Bone marrow (tissue), 2 donors: ENCODE measurements around the gene FAM131B.

Source experiments
- DNase-seq, 2 donors: peaks; one replicate each; lab custom pipeline; 2025; lab: John Stamatoyannopoulos, UW

The FAM131B gene

DNA sequence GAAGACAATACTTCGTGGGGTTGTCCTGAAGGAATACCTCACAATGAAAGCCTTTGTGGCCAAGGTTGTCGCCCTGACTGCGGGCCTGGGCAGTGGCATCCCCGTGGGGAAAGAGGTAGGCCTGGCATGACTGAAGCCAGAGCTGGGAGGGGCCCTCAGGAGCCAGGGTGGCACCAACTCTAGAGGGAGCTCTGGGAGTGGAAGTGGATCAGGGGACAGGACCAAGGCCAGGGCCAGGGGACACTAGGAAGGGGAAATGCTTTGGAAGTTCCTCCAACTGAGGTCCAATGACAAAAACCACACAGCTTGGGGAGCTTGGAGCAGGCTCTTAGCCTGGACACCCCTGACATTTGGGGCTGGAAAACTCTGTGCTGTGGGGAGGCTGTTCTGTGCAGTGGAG is 40.8 kb downstream of the FAM131B start:
- DNase-seq: no peak

GRCh38 chr7:143321242-143321641 is 41.3 kb downstream of the FAM131B start:
- DNase-seq: no peak

GRCh38 chr7:143320620-143321019 is 41.9 kb downstream of the FAM131B start:
- DNase-seq: no peak

- DNase-seq: no peak
Measured at GRCh38 chr7:143318661-143319060, 43.9 kb downstream of the FAM131B start.

DNA sequence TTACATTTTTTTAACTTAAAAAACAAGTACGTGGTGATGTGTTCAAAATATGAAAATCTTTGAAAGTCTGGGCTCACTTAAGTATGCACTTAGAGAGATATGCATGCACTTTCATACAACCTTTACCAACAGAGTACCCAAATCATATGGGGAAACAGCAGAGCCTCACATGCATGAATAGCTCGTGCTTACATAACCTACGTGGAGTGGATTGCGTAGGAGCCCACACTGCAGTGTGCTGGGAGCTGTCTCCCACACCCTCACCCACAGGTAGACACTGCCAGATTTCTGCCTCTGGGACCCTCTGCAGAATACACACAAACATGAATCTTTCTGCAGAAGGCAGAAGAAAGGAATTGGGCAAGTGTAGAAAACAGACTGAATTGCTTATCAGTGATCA is 46.0 kb downstream of the FAM131B start:
- no peak for DNase-seq

DNA sequence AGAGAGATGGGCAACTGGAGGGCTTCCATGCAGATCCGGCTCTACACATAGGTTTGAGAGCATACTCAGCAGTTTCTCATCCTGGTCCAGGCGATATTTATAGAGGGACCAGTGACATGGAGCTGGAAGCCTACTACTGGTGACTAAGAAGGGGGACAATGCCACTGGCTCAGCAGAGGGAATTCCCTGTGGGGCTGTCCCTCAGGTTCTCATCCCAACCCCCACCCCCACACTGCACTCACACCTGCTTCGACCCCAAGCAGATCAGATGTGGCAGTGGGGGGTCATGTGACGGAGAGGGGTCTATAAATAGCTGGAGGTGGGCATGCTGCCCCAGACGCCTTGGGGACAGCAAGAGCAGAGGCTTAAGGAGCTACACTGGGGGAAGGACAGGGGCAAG is 46.7 kb downstream of the FAM131B start, which contains the start of gene CLCN1:
Gene CLCN1 (plus strand): TSS at position 336 of the 400 bp plus-strand sequence. CDS start 102 bp downstream, outside the sequence.
- no peak for DNase-seq

- DNase-seq: peak in 1 of 2 donors; percentile 27
Measured at GRCh38 chr7:143314127-143314526, 48.4 kb downstream of the FAM131B start.

- no peak for DNase-seq
Measured at GRCh38 chr7:143308632-143309031, 53.9 kb downstream of the FAM131B start.

DNA sequence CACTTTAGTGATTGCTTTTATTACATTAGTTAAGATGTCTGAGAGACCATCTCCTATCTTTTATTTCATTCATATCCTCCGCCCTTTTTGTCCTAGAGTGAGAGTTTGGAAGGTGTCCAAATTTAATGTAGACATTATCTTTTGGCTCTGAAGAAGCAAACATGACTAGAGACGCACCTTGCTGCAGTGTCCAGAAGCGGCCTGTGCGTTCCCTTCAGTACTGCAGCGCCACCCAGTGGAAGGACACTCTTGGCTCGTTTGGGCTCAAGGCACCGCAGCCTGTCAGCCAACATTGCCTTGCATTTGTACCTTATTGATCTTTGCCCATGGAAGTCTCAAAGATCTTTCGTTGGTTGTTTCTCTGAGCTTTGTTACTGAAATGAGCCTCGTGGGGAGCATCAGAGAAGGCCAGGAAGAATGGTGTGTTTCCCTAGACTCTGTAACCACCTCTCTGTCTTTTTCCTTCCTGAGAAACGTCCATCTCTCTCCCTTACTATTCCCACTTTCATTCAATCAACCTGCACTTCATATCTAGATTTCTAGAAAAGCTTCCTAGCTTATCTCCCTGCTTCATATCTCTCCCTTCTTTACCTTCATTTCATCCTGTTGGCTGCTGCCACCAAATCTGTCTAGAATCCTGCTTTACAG is 57.0 kb downstream of the FAM131B start:
- peak in 1 of 2 donors; percentile 21 for DNase-seq

DNA sequence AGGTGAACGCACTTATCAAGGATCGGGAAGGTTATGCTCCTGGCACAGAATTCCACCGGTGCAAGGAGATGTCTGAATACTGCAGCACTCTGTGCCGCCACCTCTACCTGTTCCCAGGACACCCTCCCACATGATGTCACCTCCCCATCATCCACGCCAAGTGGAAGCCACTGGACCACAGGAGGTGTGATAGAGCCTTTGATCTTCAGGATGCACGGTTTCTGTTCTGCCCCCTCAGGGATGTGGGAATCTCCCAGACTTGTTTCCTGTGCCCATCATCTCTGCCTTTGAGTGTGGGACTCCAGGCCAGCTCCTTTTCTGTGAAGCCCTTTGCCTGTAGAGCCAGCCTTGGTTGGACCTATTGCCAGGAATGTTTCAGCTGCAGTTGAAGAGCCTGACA is 57.6 kb downstream of the FAM131B start:
- DNase-seq: no peak

GRCh38 chr7:143303733-143304132 is 58.8 kb downstream of the FAM131B start:
- DNase-seq: no peak
